SH-SY5Y (cell line): Measurements from ENCODE around the gene B3GAT3.

Experiments
- GATA2 ChIP-seq: IDR thresholded peaks from 2 replicates; pipeline ENCODE4 v1.6.1; 2011; ENCODE audit warnings: mild to moderate bottlenecking, low read depth, low read length
- GATA3 ChIP-seq: IDR thresholded peaks from 2 replicates; pipeline ENCODE4 v1.6.1; 2011; ENCODE audit warnings: low read depth, mild to moderate bottlenecking, low read length, moderate library complexity

DNA sequence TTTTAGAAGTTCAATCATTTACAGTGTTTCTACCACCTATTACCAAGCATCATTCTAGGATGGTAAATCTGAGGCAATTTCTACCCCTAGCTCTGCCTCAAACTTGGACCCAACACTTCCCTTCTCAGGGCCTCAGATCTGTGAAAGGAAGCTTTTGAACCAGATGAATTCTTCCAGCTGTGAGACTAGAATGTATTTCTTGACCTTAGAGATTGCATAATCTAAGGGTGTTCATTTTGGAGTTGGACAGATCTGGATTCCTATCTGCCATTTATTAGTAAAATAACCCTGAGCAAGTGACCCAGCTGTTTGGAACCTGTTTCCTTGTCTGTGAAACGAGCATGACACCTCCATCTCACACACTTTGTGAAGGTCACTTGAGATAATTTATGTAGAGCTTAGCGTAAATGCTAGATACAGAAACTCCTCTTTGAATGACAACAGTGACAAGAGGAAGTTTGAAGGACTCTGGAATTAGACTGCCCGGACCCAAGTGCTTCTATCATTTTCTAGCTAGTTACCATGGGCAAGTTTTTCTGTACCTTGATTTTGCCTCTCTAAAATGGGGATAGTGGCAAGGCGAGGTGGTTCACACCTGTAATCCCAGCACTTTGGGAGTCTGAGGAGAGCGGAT, 35.1 kb upstream of the B3GAT3 start:
- TF ChIP-seq GATA2 (no peak), GATA3 (no peak)
